Osteoblast (primary cell): ENCODE results near the gene ARHGEF4. TPM values are rescaled to one million over a fixed set of nuclear protein-coding genes. Genes with fewer than 3 reads are reported as not detected.

Experiments used
- DNase-seq: peaks from one replicate; pipeline ENCODE4 v3.0.0; 2011; ENCODE audit warnings: low spot score, mixed read lengths; ENCODE audit not compliant: insufficient read length; ENCODE audit errors: missing footprints
- H2AFZ ChIP-seq: 2 replicates; pipeline ENCODE4 v1.6.0; 2011; ENCODE audit warnings: mild to moderate bottlenecking, low read length
- H3K27ac ChIP-seq: 2 replicates; pipeline ENCODE4 v1.5.1; 2011; ENCODE audit warnings: mild to moderate bottlenecking, low read depth, low read length, moderate library complexity
- H3K27me3 ChIP-seq: 2 replicates; pipeline ENCODE4 v1.6.0; 2012; ENCODE audit warnings: mild to moderate bottlenecking, control low read depth, inconsistent platforms, low read length, moderate library complexity; ENCODE audit not compliant: insufficient read depth
- H3K36me3 ChIP-seq: 2 replicates; pipeline ENCODE4 v1.5.1; 2011; ENCODE audit warnings: mild to moderate bottlenecking, low read length, control low read depth, moderate library complexity; ENCODE audit not compliant: insufficient read depth
- H3K4me1 ChIP-seq: 2 replicates; pipeline ENCODE4 v1.5.1; 2011; ENCODE audit warnings: mild to moderate bottlenecking, low read length, control low read depth, moderate library complexity; ENCODE audit not compliant: insufficient read depth
- H3K4me2 ChIP-seq: 2 replicates; pipeline ENCODE4 v1.6.0; 2011; ENCODE audit warnings: mild to moderate bottlenecking, low read length; ENCODE audit not compliant: insufficient read depth
- H3K4me3 ChIP-seq: fragments of 200-600 bp; sonication (generic); 3 replicates; pipeline ENCODE4 v1.5.1; 2012; ENCODE audit warnings: mild to moderate bottlenecking, low read length, inconsistent platforms; ENCODE audit not compliant: insufficient read depth
- H3K79me2 ChIP-seq: 2 replicates; pipeline ENCODE4 v1.6.0; 2012; ENCODE audit warnings: mild to moderate bottlenecking, low read length, control low read depth, inconsistent platforms; ENCODE audit not compliant: insufficient read depth
- H3K9me3 ChIP-seq: 2 replicates; pipeline ENCODE4 v1.5.1; 2011; ENCODE audit warnings: low read depth, low read length, control low read depth
- H4K20me1 ChIP-seq: 2 replicates; pipeline ENCODE4 v1.6.0; 2012; ENCODE audit warnings: mild to moderate bottlenecking, low read length, control low read depth; ENCODE audit not compliant: insufficient read depth
- total RNA-seq: library from RNA; depleted of rRNA; stranded (reverse); fragments of >200 nt; gene quantifications from 2 replicates; pipeline ENCODE4 v1.2.3, GENCODE V29; 2012
- TF ChIP-seq, protein P1 (sequence below): IDR thresholded peaks from 2 replicates; pipeline ENCODE4 v1.5.1; 2011; ENCODE audit warnings: mild to moderate bottlenecking, low read depth, low read length, moderate library complexity; ENCODE audit errors: extremely low read depth

Gene ARHGEF4
- total RNA-seq, 1 donor = 3.6 TPM

DNA sequence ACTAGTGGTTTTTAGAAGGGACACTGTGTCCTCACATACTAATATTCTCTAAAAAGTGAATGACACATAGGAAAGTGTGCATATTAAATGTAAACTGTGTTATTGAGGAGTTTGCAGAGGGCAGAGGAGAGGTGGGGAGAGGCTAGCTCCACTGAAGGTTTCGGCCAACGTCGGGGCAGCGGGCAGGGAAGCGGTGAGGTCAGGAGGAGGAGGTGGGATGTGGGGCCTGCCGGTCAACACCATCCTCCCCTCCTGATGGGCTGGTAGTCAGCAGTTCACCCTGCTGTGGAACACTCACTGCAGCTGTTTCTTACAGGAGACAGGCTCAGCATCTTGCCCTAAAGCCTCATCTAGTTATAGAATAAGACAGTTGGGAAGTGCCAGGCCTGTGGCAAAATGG is 74.2 kb downstream of the ARHGEF4 start:
- no peak for DNase-seq
- Histone ChIP-seq H2AFZ (no peak overlapping the region), H3K9me3 (no peaks in the 10 kb centered on the region), H3K4me2 (no peak overlapping the region), H3K27ac (no peak overlapping the region), H3K27me3 (no peaks in the 10 kb centered on the region), H3K36me3 (no peaks in the 10 kb centered on the region), H3K4me1 (no peaks in the 10 kb centered on the region), H3K4me3 (no peak overlapping the region), H4K20me1 (no peaks in the 10 kb centered on the region), H3K79me2 (no peaks in the 10 kb centered on the region)
- TF ChIP-seq, protein P1, sequence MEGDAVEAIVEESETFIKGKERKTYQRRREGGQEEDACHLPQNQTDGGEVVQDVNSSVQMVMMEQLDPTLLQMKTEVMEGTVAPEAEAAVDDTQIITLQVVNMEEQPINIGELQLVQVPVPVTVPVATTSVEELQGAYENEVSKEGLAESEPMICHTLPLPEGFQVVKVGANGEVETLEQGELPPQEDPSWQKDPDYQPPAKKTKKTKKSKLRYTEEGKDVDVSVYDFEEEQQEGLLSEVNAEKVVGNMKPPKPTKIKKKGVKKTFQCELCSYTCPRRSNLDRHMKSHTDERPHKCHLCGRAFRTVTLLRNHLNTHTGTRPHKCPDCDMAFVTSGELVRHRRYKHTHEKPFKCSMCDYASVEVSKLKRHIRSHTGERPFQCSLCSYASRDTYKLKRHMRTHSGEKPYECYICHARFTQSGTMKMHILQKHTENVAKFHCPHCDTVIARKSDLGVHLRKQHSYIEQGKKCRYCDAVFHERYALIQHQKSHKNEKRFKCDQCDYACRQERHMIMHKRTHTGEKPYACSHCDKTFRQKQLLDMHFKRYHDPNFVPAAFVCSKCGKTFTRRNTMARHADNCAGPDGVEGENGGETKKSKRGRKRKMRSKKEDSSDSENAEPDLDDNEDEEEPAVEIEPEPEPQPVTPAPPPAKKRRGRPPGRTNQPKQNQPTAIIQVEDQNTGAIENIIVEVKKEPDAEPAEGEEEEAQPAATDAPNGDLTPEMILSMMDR = no peak

DNA sequence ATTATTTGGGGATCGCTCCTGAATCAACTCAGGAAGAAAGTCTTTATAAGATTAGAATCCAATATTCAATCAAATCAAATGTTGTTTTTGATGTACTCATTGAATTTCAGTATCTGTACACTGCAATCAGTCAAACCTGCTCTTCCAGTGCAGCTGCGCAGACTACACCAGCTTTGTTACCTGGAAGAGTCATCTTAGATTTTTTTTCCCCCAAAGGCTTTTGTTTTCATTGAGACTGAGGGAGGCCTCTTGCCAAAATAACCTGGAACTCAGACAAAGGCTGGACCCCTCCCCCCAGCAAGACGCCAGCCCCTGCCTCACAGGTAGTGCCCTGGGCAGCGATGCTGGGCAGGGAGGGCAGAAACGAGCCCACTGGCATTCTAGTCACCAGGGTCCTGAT is 74.8 kb downstream of the ARHGEF4 start:
- Histone ChIP-seq H3K9me3 (no peaks in the 10 kb centered on the region), H3K36me3 (no peaks in the 10 kb centered on the region), H3K27me3 (no peaks in the 10 kb centered on the region), H3K4me2 (no peak overlapping the region), H3K27ac (no peak overlapping the region), H2AFZ (no peak overlapping the region), H3K79me2 (no peaks in the 10 kb centered on the region), H4K20me1 (no peaks in the 10 kb centered on the region), H3K4me1 (no peaks in the 10 kb centered on the region), H3K4me3 (no peak overlapping the region)
- no peak for DNase-seq
- TF ChIP-seq, protein P1 = no peak

DNA sequence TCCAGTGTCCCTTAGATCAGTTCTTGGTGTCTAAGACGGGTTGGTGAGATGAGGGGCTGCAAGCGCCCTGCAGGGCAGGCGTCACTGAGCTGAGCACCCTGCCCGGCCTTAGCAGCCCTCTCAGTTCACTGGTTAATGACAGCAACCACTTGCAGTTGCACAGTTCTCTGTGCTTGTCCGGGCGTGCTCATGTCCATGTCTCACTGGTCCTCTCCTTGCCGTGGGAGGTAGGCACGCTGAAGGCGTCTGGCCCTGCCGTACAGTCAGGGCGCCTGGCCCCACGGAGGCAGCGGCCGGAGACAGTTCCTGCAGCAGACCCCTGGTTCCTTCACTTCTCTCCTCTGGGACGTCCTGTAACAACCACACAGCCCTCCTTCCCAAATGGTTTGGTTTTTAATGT is 75.3 kb downstream of the ARHGEF4 start:
- Histone ChIP-seq H3K27ac (no peak overlapping the region), H3K4me3 (no peak overlapping the region), H2AFZ (no peak overlapping the region), H3K79me2 (no peaks in the 10 kb centered on the region), H4K20me1 (no peaks in the 10 kb centered on the region), H3K9me3 (no peaks in the 10 kb centered on the region), H3K36me3 (no peaks in the 10 kb centered on the region), H3K4me1 (no peaks in the 10 kb centered on the region), H3K27me3 (peaks cover 4% of the 10 kb centered on the region), H3K4me2 (no peak overlapping the region)
- DNase-seq = no peak
- TF ChIP-seq, protein P1 = no peak

DNA sequence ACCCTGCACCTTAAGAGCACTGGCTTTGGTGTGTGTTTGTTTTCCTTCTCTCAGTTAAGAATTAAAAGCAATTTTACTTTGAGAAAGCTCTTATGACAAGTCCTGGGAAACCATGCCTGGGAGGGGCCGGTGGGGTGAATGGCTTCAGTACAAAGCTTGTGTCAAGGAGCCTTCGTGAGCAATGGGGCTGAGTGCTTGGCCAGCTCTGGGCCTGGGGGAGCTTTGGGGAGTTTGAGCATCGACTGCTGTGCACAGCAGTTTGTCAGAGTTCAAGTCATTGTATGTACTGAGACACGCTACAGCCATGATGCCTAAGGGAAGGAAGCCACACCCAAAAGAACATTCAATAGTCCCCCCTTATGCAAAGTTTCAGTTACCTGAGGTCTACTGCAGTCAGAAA is 75.8 kb downstream of the ARHGEF4 start:
- Histone ChIP-seq H3K9me3 (no peaks in the 10 kb centered on the region), H3K4me1 (no peaks in the 10 kb centered on the region), H3K4me3 (no peak overlapping the region), H3K27ac (no peak overlapping the region), H4K20me1 (no peaks in the 10 kb centered on the region), H3K36me3 (no peaks in the 10 kb centered on the region), H3K79me2 (no peaks in the 10 kb centered on the region), H3K27me3 (peaks cover 7% of the 10 kb centered on the region), H3K4me2 (no peak overlapping the region), H2AFZ (no peak overlapping the region)
- TF ChIP-seq, protein P1 = no peak
- no peak for DNase-seq
